Measurements from ENCODE around the gene COPS8.
A peak's percentile ranks its signal among the peaks of the same experiment; 100 is the strongest.

- peak; percentile 48 to 82 (median 78) for TF ChIP-seq CTCF (IDR thresholded peaks at IDR 0.05)
- TF ChIP-seq POLR2A (IDR thresholded peaks at IDR 0.05), result no peak
Measured at GRCh38 chr2:237060534-237061312, 25.0 kb upstream of the COPS8 start.

All from body of pancreas (tissue), 4 donors.